ENCODE results near the gene DHX58. TPM values are rescaled to one million over a fixed set of nuclear protein-coding genes. Genes with fewer than 3 reads are reported as not detected.

Gene DHX58
- polyA plus RNA-seq, 1 donor = 5.8 TPM

DNA sequence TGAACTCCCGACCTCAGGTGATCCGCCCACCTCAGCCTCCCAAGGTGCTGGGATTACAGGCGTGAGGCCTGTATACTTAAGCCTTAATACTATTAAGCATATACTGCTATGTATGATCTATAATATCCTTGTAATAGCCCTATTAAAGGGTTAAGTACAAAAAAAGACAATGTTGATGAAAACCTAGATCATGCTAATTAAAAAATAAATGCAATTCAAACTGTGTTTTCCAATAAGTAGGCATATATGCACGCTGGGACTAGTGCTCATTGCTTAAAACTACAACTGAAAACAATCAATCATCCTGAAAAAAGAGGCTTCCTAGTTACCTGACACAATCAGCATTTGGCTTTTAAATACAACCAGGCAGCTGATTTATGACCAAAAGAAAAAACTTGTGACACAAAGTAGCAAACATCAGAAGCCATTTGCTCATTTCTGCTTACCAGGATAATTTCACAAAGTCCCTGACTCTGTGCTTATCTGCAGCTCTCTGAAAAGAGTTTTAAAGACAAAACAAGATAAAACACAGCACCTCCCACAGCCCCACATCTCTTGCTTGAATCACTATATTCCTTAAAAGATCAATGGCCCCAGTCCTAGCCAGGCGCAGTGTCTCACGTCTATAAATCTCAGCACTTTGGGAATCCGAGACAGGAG lies 25.3 kb downstream of the DHX58 start:
- DNase-seq (ENCODE audit: low read depth) = no peak

GRCh38 chr17:42081516-42082129 lies 30.9 kb downstream of the DHX58 start:
- no peak for DNase-seq (ENCODE audit: low read depth)

GRCh38 chr17:42079541-42079940 lies 33.0 kb downstream of the DHX58 start:
- no peak for DNase-seq (ENCODE audit: low read depth)

DNA sequence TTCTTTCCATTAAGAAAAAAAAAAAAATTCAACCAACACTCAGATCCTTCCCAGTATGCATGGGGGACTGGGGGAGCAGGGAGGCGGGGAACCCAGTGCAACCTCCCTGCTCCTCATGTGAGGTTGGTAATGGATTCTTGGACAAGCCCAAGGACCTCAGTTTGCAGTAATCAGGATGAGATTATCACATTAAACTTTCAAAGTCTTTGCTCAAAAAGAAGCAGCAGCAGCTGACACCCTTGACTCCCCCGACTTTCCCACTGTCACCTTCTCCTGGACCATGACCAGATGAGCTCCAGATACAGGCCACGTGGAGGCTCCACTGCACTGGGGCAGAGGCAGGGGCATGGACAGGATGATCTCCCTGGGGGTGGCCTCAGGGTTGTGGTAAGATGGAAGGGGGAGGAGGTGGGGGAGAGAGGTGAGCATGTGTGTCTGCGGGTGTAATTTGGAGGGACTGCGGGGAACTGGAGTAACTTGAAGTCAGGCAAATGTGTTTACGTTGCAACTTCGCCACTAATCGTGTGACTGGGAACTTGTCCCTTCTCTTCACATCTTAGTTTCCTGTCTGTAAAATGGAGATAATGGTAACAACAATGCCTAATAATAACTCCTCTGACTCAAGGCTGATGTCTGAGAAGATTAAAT lies 34.0 kb downstream of the DHX58 start:
- no peak for DNase-seq (ENCODE audit: low read depth)

DNA sequence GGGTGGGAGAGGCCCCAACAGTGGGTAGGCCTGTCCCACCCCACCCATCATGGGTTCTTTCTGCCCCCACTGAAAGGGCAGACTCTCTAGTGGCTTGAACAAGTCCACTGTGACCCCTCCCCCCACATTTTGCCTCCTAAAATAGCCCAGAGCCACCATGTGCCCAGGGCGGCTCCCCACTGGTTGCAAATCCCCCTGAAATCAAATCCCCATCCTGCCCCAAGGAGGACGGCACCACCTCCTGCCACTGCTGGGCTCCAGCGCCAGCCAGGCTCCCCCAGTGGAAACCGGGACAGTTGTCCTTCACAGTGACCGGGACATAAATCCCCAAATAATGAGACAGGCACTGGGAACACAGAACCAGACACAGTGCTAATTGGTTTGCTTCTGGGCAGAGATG lies 34.8 kb downstream of the DHX58 start:
- DNase-seq (ENCODE audit: low read depth) = no peak

DNA sequence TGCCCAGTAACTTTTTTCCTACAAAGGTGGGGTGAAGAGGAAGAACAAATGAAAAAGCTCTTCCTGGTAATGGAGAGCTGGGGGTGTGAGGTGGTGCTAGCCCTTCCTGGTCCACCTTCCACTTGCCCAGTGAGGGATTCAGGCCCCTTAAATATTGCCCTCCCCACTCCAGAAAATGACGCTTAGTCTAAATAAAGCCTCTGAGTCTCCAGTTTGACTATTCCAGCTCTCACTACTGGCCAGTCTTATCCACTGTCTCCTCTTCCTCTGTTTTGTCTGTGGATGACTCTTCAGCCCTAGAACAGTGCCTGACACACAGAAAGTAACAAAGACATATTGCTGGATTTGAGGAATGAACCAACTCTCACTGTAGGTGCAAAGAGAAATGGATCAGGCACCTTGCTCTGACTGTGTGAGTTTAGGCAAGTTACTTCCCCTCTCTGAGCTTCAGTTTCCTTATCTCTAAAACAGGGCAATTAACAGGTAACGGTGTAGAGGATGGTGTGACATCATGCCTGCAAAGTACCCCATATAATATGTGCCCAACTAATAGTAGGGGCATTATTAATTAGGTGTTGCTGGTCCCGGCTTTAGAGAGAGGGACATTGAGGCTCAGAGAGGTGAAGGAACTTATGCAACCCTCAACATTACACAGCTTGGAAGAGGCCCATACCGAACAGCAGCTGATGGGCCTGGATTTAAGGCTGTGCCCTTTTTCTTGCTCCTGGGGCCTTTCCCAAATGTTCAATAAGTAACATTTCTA lies 35.5 kb downstream of the DHX58 start:
- no peak for DNase-seq (ENCODE audit: low read depth)

- DNase-seq (ENCODE audit: low read depth) = no peak
These were observed 36.7 kb downstream of the DHX58 start for GRCh38 chr17:42075789-42076188.

- DNase-seq (ENCODE audit: low read depth) = no peak
These were observed 40.0 kb downstream of the DHX58 start for GRCh38 chr17:42072323-42073187.

DNA sequence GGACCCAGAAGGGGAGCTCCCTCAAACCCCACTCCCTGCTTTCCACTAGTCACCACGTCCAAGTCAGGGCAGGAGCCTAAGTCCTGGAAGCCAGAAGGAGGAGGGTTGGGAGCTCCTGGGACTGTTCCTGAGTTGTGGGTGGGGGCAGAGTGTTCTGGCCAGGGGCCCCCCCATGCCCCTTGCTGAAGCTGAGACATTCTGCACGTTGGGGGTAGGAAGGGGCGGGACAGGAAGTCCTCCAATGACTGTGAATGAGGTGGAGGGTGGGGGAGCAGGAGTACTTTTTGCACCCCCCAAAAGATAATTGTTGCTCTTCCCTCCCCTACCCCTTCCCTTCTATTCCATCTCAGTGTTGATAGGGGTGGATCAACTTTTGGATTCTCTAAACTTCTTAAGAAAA lies 40.7 kb downstream of the DHX58 start:
- DNase-seq (ENCODE audit: low read depth) = no peak

GRCh38 chr17:42068979-42069378 lies 43.5 kb downstream of the DHX58 start:
- DNase-seq (ENCODE audit: low read depth) = no peak

DNA sequence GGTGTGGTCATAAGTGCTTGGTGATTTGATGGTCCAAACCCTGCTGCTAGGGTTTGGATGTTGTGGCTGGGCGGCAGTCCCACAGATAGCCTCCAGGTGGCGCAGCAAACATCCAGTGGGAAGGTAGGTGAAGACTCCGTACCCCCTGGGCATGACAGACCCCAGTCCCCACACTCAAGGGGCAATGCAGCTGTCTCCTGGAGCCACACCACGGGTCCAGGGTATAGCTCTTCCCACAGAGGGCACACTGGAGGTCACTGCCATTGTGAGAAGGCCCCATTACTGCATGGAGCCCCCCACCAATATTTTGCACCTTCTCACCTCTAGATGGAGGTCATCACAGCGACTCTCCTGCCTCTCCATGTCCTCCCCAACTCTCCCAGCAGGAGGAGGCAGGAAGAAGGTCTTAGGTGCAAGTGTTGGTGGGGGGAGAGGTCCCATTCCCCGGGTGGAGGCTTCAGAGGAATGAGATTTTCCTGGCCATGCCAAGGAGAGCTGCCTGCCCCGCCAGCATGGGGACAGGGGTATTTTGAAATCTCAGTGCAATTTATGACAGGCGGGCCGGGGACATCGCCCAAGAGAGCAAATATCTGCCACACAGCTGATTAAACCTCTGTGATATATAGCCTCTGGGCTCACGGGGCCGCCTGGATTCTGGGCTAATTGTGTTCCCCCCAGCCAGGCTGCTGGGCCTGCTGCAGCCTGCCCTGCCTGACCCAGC lies 45.0 kb downstream of the DHX58 start:
- DNase-seq (ENCODE audit: low read depth) = no peak

DNA sequence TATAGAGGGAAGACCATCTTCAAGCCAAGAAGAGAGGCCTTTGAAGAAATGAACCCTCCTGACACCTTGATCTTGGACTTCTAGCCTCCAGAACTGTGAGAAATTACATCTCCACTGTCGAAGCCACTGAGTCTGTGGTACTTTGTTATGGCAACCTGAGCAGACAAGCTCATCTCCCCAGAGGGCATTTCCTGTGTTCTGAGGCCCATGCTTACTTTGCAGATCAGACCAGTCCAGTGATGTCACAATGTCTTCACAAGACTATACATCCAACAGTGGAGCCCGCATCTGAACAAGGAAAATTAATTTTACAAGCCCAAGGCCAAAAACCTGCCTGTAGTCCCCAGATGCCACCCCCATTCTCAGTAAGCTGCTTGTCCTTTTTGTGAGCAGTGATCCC lies 47.3 kb downstream of the DHX58 start:
- DNase-seq (ENCODE audit: low read depth) = no peak

GRCh38 chr17:42062681-42063080 lies 49.8 kb downstream of the DHX58 start:
- DNase-seq (ENCODE audit: low read depth) = no peak

- DNase-seq (ENCODE audit: low read depth) = no peak
These were observed 50.6 kb downstream of the DHX58 start for GRCh38 chr17:42061646-42062487.

DNA sequence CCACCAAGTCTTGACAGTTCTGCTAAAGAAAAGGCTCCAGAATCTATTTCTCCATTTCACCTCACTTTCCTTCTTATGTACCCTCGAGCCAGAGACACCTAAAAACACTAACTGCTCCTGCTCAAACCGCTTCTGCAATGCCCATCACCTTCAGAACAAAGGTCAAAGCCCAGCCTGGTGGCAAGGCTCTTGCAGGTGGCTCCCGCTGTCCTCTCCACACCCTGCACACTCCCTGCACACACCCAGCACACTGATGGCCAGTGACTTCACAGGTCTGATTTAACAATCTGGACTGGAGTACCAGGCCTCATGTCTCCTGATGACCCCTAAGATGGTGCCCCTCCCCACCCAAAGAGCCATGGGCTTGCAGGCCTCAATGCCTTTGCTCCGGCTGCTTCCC lies 52.3 kb downstream of the DHX58 start:
- DNase-seq (ENCODE audit: low read depth) = no peak

DNA sequence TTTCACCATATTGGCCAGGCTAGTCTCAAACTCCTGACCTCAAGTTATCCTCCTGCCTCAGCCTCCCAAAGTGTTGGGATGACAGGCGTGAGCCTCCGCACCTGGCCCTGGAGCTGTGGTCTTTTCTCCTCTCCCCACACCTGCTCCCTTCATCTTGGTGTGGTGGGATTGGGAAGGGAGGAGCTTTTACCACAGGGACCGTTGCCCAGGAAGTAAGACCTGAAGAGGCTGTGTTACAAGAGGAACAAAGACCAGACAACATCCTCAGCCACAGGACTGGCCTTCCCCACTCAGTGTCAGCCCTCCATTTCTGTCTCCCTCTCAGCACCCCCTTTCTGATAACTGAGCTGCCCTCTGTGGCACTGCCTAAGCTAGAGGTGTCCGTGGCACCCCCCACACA lies 52.7 kb downstream of the DHX58 start:
- DNase-seq (ENCODE audit: low read depth) = no peak

DNA sequence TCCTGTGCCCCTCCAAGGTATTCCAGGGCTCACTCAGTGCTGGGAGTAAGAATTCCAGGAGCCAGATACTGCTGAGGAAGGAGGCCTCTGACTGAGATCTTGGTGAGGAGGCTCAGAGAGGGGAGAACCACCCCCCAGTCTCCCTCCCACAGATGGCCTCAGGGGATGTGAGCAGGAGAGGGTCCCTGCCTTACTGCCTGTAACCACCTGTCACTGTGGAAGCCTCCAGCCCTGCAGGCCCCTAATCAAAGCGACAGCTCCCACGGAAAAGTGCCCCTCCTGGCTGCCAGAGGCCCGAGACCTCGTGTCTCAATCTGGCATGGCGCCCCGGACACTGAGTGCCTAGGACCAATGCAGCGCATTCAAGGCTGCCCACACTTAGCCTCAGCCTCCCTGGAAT lies 54.5 kb downstream of the DHX58 start:
- DNase-seq (ENCODE audit: low read depth) = no peak

DNA sequence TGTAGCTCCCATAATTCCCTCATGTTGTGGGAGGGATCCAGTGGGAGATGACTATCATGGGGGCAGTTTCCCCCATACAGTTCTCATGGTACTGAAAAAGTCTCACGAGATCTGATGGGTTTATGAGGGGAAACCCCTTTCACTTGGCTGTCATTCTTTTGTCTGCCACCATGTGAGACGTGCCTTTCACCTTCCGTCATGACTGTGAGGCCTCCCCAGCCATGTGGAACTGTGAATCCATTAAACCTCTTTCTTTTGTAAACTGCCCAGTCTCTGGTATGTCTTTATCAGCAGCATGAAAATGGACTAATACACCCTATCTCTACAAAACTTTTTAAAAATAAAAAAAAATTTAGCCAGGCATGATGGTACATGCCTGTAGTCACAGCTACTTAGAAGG lies 55.9 kb downstream of the DHX58 start:
- no peak for DNase-seq (ENCODE audit: low read depth)

DNA sequence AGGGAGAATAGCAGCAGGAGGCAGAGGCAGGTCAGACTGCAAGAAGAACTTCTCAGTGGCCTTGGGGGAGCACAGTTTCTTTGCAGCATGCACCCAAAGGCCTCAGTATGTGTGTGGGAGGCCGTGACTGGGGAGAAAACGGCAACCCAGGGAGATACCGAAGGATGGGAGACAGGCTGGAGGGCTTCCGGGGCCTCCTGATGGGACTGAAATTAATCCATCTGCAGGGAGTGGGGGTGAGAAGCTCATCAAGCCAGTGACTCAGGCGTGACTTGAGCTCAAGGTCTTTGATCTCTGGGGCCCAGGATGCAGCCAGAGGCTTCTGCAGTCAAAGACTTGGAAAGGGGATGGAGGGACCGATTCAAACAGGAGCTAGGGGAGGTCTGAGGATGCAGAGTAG lies 57.0 kb downstream of the DHX58 start:
- no peak for DNase-seq (ENCODE audit: low read depth)

DNA sequence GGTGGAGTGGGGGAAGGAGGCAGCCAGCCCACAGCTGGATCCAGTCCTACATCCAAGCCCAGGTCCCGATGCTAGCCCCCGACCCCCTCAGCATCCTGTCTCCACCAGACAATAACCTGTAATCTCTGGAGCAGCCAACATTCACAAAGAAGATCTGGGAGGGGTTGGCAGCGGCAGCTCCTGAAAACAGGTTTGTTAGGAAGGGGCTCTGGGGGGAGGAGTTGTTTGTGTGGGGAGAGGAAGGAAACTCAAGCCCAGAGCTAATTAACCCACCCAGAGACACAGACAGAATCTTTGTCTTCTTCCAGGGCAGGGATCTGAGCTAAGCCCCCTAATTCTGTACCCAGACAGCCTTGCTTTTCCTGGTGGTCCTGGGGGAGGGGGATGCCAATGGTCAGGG lies 57.5 kb downstream of the DHX58 start:
- DNase-seq (ENCODE audit: low read depth) = no peak

All from forelimb muscle (tissue), 1 donor.